Adipose tissue (tissue), 3 donors: ENCODE results near the gene CHAC1. TPM values are rescaled to one million over a fixed set of nuclear protein-coding genes. Genes with fewer than 3 reads are reported as not detected.

Experiments
- H3K27ac ChIP-seq: one replicate; pipeline ENCODE4 v1.5.1; 2013; ENCODE audit warnings: low read depth, low read length
- WGBS, 3 donors: extraction: QIAGEN DNeasy Blood & Tissue Kit; methylation state at CpG; one replicate each; pipeline ENCODE4 v1.1.7; 2013; 5-methylcytosine and 5-hydroxymethylcytosine counted together
- polyA plus RNA-seq, 3 donors: library from polyadenylated mRNA; stranded (reverse); fragments of 200-250 nt; gene quantifications; one replicate each; pipeline ENCODE4 v1.2.3, GENCODE V29; 2013
- donor health status: healthy with polysubstance abuse.
- donor health status: Bipolar disorder and iron deficiency.
- donor health status: healthy.

Gene CHAC1
- polyA plus RNA-seq, 3 donors = 4.8 to 9.4 (median 6.4) TPM

GRCh38 chr15:40992241-40992741 is 39.0 kb downstream of the CHAC1 start:
- no peak overlapping the region for H3K27ac ChIP-seq
- WGBS, 3 donors = 39 to 53% (median 51%) methylated on average over 1 of the region's 1 CpG

DNA sequence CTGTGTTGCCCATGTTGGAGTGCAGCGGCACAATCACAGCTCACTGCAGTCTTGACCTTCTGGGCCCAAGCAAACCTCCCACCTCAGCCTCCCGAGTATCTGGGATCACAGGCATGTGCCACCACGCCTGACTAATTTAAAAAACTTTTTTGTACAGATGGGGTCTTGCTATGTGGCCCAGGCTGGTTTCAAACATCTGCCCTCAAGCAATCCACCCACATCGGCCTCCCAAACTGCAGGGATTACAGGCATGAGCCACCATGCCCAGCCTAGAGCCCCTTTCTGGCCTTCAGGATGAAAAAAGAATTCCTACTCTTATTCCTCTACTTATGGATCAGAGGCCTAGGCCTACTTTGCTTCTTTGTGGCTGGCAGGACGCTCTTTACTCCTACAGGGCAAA is 39.6 kb downstream of the CHAC1 start:
- 89 to 94% (median 91%) methylated on average over 5 of the region's 5 CpGs for WGBS, 3 donors
- H3K27ac ChIP-seq = no peak overlapping the region

DNA sequence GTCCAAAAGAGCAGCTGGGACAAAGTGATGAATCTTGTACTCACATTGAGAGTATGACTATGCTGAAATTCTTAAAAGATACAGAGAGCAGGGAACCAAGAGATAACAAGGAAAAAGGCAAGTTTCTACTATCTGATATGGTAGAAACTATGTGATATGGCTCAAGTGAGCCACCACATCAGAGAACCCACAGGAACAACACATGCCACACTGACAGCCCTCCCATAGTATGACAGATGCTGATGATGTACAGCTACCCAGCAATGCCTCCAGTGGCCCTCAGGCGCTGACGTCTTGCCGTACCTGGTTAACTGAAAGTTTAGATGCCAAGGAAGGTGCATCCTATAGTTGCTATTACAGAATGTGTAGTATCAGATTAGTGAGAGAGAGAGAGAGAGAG is 42.4 kb downstream of the CHAC1 start:
- 96 to 97% (median 96%) methylated on average over 3 of the region's 3 CpGs for WGBS, 3 donors
- H3K27ac ChIP-seq = no peak overlapping the region

DNA sequence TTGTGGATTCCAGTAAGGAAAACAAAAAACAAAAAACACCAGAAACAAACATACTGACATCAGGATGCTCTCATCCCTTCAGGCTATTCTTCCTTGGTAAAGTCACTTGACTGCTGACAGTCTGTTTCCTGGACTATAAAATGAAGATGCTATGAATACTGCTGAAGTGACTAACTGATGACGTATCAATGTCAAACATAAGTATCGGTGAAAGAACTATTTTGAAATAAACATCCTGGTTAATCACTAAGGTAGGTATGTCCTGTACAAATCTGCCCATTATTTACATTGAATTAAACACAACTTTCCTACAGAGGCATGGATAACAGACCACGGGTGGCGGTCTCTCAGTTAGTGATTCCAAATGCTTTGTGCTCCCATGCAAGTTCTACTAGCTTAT is 45.9 kb downstream of the CHAC1 start:
- 95 to 98% (median 97%) methylated on average over 4 of the region's 4 CpGs for WGBS, 3 donors
- no peak overlapping the region for H3K27ac ChIP-seq

DNA sequence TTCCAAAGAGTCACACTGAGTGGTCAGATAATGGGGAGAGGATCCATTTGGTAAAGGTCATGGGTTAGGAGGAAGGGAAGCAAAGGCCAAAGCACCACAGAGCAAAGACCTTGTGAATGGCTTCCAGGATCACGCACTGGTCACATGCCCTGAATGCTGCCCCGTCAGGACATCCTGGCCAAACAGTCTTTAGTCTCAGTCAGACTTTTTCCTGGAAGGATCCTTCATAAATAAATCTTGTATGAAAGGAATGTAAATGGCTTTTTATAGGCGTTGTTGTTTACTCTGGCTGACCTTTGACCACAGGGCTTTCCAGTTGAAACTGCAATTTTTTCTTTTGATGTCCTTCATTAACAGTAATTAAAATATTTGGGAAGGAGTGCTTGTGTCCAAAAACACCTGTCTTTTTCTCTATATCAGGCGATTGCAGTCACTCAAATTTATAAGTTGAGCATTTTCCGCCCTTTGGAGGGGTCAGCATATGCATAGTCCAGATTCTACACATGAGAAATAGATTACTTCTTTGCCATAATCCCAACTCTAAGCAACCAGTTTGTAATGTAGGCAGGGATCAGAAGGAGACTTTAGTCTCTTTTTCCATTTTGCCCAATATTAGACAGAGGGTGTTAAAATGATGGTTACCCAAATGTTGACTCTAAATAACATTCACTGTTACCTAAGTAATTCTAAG is 48.4 kb downstream of the CHAC1 start:
- WGBS, 3 donors = 45 to 77% (median 57%) methylated on average over 5 of the region's 5 CpGs

GRCh38 chr15:41004490-41004889 is 51.2 kb downstream of the CHAC1 start:
- H3K27ac ChIP-seq = no peak overlapping the region
- WGBS, 3 donors = 82 to 92% (median 86%) methylated on average over 3 of the region's 3 CpGs

More for the DNA sequence above, 48.4 kb downstream of the CHAC1 start:
- H3K27ac ChIP-seq = no peak overlapping the region

Other genes with a start within 250 kb of the CHAC1 start
- gene RMDN3, start 198.2 kb upstream of the CHAC1 start, polyA plus RNA-seq = 10 to 100 TPM; 28.9 to 87.2 (median 41.9) TPM
- 100 to 1,000 TPM in 1 of 3 donors, 10 to 100 TPM in 2; 17.7 to 125 (median 96.5) TPM for gene GCHFR, start 189.4 kb upstream of the CHAC1 start, polyA plus RNA-seq
- under 1 TPM; 0.17 to 0.67 (median 0.33) TPM for gene C15orf62, start 183.5 kb upstream of the CHAC1 start, polyA plus RNA-seq
- 10 to 100 TPM; 12.0 to 14.2 (median 13.3) TPM for gene ZFYVE19, start 146.4 kb upstream of the CHAC1 start, polyA plus RNA-seq
- 10 to 100 TPM; 22.4 to 41.5 (median 41.0) TPM for gene DNAJC17, start 146.0 kb upstream of the CHAC1 start, polyA plus RNA-seq
- gene PPP1R14D, start 124.8 kb upstream of the CHAC1 start, polyA plus RNA-seq = 1 to 10 TPM in 1 of 3 donors, under 1 TPM in 1, not detected in 1; 0.13 to 1.2 TPM
- gene SPINT1, start 109.4 kb upstream of the CHAC1 start, polyA plus RNA-seq = 10 to 100 TPM in 1 of 3 donors, 1 to 10 TPM in 1, under 1 TPM in 1; 0.67 to 52.2 (median 6.2) TPM
- 10 to 100 TPM in 1 of 3 donors, under 1 TPM in 1, not detected in 1; 0.30 to 14.6 TPM for gene RHOV, start 79.2 kb upstream of the CHAC1 start, polyA plus RNA-seq
- 1 to 10 TPM; 4.0 to 9.6 (median 6.9) TPM for gene VPS18, start 59.0 kb upstream of the CHAC1 start, polyA plus RNA-seq
- gene DLL4, start 24.1 kb upstream of the CHAC1 start, polyA plus RNA-seq = 10 to 100 TPM in 1 of 3 donors, 1 to 10 TPM in 2; 3.4 to 14.5 (median 7.2) TPM
- 10 to 100 TPM in 2 of 3 donors, 1 to 10 TPM in 1; 7.5 to 17.5 (median 13.4) TPM for gene INO80, start 162.8 kb downstream of the CHAC1 start, polyA plus RNA-seq